DOHH2 (cell line): Measurements from ENCODE around the gene LIMS2.
A peak's percentile ranks its signal among the peaks of the same experiment; 100 is the strongest.

ENCODE experiments used
- H3F3A ChIP-seq: fragments of 200-600 bp; sonication (generic), shearing (Covaris generic); 2 replicates; pipeline ENCODE4 v1.6.0; 2016; ENCODE audit warnings: antibody characterized with exemption, mild to moderate bottlenecking; ENCODE audit not compliant: control insufficient read depth, insufficient read depth
- H3K27ac ChIP-seq: fragments of 200-600 bp; sonication (generic); 2 replicates; pipeline ENCODE4 v1.5.1; 2014; ENCODE audit warnings: low read depth, mild to moderate bottlenecking, low read length, moderate library complexity
- H3K27me3 ChIP-seq: fragments of 200-600 bp; sonication (generic); 2 replicates; pipeline ENCODE4 v1.6.1; 2014; ENCODE audit warnings: mild to moderate bottlenecking, low read length, mixed read lengths; ENCODE audit not compliant: control insufficient read depth
- H3K36me3 ChIP-seq: fragments of 200-600 bp; sonication (generic); 2 replicates; pipeline ENCODE4 v1.6.1; 2014; ENCODE audit warnings: mild to moderate bottlenecking, low read length, moderate library complexity, mixed read lengths; ENCODE audit not compliant: control insufficient read depth
- H3K4me1 ChIP-seq: fragments of 200-600 bp; sonication (generic); 2 replicates; pipeline ENCODE4 v1.6.1; 2014; ENCODE audit warnings: mild to moderate bottlenecking, low read length, mixed read lengths; ENCODE audit not compliant: control insufficient read depth
- H3K4me2 ChIP-seq: fragments of 200-600 bp; sonication (generic); 2 replicates; pipeline ENCODE4 v1.6.0; 2014; ENCODE audit warnings: mild to moderate bottlenecking, low read length, moderate library complexity
- H3K4me3 ChIP-seq: fragments of 200-600 bp; sonication (generic); 2 replicates; pipeline ENCODE4 v1.5.1; 2014; ENCODE audit warnings: mild to moderate bottlenecking, low read length, mixed read lengths
- H3K79me2 ChIP-seq: fragments of 200-600 bp; sonication (generic); 2 replicates; pipeline ENCODE4 v1.6.1; 2014; ENCODE audit warnings: mild to moderate bottlenecking, low read length, mixed read lengths; ENCODE audit not compliant: control insufficient read depth
- H3K9me2 ChIP-seq: fragments of 200-600 bp; sonication (generic); replicated peaks from 2 replicates; pipeline ENCODE4 v1.6.1; 2014; ENCODE audit warnings: mild to moderate bottlenecking, low read length, mixed read lengths; ENCODE audit not compliant: control insufficient read depth
- H3K9me3 ChIP-seq: fragments of 200-600 bp; sonication (generic); 2 replicates; pipeline ENCODE4 v1.6.1; 2014; ENCODE audit warnings: antibody characterized with exemption, low read length, mixed read lengths; ENCODE audit not compliant: control insufficient read depth, insufficient read depth
- H4K20me1 ChIP-seq: fragments of 200-600 bp; sonication (generic); 2 replicates; pipeline ENCODE4 v1.6.0; 2014; ENCODE audit warnings: low read depth, mild to moderate bottlenecking, antibody characterized with exemption, low read length, moderate library complexity; ENCODE audit not compliant: control insufficient read depth, insufficient read depth
- EZH2phosphoT487 ChIP-seq: fragments of 200-600 bp; sonication (generic); IDR thresholded peaks from 2 replicates; pipeline ENCODE4 v1.6.1; 2017; ENCODE audit warnings: borderline replicate concordance, mild to moderate bottlenecking, antibody characterized with exemption, low read length, moderate library complexity, mixed read lengths
- TF ChIP-seq, protein P1 (sequence below): fragments of 200-600 bp; sonication (generic); IDR thresholded peaks from one replicate; pipeline ENCODE4 v1.5.1; 2014; ENCODE audit warnings: antibody characterized with exemption, mild to moderate bottlenecking, low read depth, low read length; ENCODE audit not compliant: poor library complexity, severe bottlenecking

LIMS2 gene

DNA sequence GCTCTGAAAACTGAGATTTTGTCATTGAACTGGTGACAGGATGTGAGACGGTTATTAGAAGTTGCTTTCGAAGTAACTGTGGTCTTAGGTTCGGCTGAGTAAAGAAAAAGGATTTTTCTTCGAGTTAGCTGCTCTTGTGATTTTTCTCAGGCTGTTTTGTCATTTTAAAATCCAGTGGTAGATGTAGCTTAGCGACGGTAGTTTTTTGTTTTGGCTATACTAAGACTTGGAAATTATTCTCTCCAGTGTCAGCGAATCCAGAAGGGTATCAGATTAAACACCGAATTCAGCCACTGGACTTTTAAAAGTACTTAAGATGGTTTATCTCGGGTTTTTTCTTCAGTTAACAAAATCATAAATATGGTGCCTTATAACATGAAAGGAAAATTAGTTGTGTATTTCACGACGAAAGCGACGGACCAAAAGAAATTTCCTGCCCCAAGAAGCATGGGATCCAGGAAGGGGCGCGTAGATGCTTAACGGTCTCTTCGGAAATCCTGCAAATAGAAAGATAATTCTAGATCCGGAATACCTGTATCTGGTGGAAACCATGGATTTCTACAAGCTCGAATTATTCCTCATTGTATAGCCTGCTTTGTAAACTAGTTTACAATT lies 27.2 kb upstream of the LIMS2 start:
- Histone ChIP-seq H3K36me3 (peaks cover 49% of the 10 kb centered on the region), H3K4me2 (peak overlapping the region; percentile 91), H3F3A (peaks cover 26% of the 10 kb centered on the region), H3K27me3 (no peaks in the 10 kb centered on the region), H3K9me3 (no peaks in the 10 kb centered on the region), H3K4me3 (peak overlapping the region; percentile 84), H3K9me2 (no peaks in the 10 kb centered on the region), H3K27ac (peak overlapping the region; percentile 65), H3K79me2 (peaks cover 33% of the 10 kb centered on the region), H4K20me1 (peaks cover 6% of the 10 kb centered on the region; the same call in 1 of the 2 replicates), H3K4me1 (peaks cover 35% of the 10 kb centered on the region)
- TF ChIP-seq EZH2phosphoT487, result no peak
- TF ChIP-seq, protein P1, sequence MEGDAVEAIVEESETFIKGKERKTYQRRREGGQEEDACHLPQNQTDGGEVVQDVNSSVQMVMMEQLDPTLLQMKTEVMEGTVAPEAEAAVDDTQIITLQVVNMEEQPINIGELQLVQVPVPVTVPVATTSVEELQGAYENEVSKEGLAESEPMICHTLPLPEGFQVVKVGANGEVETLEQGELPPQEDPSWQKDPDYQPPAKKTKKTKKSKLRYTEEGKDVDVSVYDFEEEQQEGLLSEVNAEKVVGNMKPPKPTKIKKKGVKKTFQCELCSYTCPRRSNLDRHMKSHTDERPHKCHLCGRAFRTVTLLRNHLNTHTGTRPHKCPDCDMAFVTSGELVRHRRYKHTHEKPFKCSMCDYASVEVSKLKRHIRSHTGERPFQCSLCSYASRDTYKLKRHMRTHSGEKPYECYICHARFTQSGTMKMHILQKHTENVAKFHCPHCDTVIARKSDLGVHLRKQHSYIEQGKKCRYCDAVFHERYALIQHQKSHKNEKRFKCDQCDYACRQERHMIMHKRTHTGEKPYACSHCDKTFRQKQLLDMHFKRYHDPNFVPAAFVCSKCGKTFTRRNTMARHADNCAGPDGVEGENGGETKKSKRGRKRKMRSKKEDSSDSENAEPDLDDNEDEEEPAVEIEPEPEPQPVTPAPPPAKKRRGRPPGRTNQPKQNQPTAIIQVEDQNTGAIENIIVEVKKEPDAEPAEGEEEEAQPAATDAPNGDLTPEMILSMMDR, result no peak

DNA sequence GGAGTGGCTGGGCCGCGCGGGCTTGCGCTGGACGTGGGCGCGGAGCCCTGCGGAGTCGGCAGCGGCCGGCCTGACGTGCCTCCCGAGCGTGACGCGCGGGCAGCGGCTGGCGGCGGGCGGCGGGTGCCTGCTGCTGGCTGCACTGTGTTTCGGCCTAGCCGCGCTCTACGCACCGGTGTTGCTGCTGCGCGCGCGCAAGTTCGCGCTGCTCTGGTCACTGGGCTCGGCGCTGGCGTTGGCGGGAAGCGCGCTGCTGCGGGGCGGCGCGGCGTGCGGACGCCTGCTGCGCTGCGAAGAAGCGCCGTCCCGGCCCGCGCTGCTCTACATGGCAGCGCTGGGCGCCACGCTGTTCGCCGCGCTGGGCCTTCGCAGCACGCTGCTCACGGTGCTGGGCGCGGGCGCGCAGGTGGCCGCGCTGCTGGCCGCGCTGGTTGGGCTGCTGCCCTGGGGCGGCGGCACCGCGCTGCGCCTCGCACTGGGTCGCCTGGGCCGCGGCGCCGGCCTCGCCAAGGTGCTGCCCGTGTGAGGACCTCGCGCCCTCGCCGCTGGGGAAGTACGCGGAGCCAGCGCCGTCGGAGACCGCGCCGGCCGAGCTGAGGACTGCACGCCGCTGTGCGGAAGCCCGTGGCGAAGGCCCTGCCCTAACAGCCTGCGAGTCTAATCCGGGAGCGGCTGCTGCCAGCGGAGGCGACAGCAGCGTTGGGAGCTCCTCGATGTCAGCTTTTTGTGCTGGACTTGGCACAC lies 26.5 kb upstream of the LIMS2 start:
- Histone ChIP-seq H3K9me3 (no peaks in the 10 kb centered on the region), H3F3A (peaks cover 23% of the 10 kb centered on the region), H3K9me2 (no peaks in the 10 kb centered on the region), H3K79me2 (peaks cover 33% of the 10 kb centered on the region), H3K36me3 (peaks cover 44% of the 10 kb centered on the region), H3K27ac (peak overlapping the region; percentile 65), H3K4me3 (peak overlapping the region; percentile 84), H3K4me2 (peak overlapping the region; percentile 91), H3K4me1 (peaks cover 35% of the 10 kb centered on the region), H3K27me3 (no peaks in the 10 kb centered on the region), H4K20me1 (peaks cover 6% of the 10 kb centered on the region; the same call in 1 of the 2 replicates)
- TF ChIP-seq EZH2phosphoT487, result no peak
- TF ChIP-seq, protein P1, result no peak

DNA sequence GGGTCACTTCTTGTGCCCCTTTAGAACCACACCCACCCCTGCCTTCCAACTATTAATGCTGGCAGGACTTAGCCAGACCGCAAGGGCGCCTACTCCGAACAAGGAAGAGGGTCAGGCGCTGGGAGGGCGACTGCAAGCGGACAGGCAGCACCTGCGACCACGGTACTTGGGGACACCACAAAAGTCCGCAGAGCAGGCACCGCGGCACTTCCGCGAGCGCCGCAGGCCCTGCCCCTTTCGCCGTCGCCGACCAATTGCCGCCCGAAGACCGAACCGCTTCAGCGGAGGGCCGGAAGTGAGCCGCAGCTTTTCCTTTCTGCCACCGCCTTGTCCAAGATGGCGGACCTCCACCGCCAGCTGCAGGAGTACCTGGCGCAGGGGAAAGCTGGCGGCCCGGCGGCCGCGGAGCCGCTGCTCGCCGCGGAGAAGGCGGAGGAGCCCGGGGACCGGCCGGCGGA lies 25.9 kb upstream of the LIMS2 start, which contains the start of gene SFT2D3:
Gene SFT2D3 (plus strand): TSS at position 305 of the 458 bp plus-strand sequence. CDS start 32 bp downstream, at position 337.
- peak within 1 kb of the TSS; percentile 65 for H3K27ac ChIP-seq
- no peaks in the 10 kb centered on the region for H3K9me3 ChIP-seq
- H3K9me2 ChIP-seq, result no peaks in the 10 kb centered on the region
- H4K20me1 ChIP-seq, result peaks cover 6% of the 10 kb centered on the region; the same call in 1 of the 2 replicates
- peaks cover 35% of the 10 kb centered on the region for H3K4me1 ChIP-seq
- peak within 1 kb of the TSS; percentile 91 for H3K4me2 ChIP-seq
- H3K4me3 ChIP-seq, result peak within 1 kb of the TSS; percentile 84
- peaks cover 33% of the 10 kb centered on the region for H3K79me2 ChIP-seq
- peaks cover 22% of the 10 kb centered on the region for H3F3A ChIP-seq
- peaks cover 38% of the 10 kb centered on the region for H3K36me3 ChIP-seq
- no peak for TF ChIP-seq EZH2phosphoT487
- TF ChIP-seq, protein P1, result no peak
- H3K27me3 ChIP-seq, result no peaks in the 10 kb centered on the region
